T47D (cell line): ENCODE measurements around the gene DCAF8L2.
"Not testable (repeated sequence)": the region's sequence is repeated elsewhere in the genome, so short reads cannot be mapped to it uniquely, and the experiment has no call there.

Source experiments
- DNase-seq, 2 experiments: peaks; one replicate each; pipeline versions ENCODE4 v3.0.0 to v3.0.0-alpha.2; 2011 to 2012; ENCODE audit warnings: low read depth in 1 of 2, low spot score in 1 of 2
- JUND ChIP-seq: IDR thresholded peaks from 2 replicates; pipeline ENCODE4 v1.6.1; 2012; ENCODE audit warnings: low read depth
- in situ Hi-C: cut with HindIII; loops from 2 replicates; pipeline ENCODE4 v1.10.0; 2016; ENCODE audit warnings: low sequenced_read_pairs, low pct_unique_long_range_greater_than_20kb

DCAF8L2 gene

DNA sequence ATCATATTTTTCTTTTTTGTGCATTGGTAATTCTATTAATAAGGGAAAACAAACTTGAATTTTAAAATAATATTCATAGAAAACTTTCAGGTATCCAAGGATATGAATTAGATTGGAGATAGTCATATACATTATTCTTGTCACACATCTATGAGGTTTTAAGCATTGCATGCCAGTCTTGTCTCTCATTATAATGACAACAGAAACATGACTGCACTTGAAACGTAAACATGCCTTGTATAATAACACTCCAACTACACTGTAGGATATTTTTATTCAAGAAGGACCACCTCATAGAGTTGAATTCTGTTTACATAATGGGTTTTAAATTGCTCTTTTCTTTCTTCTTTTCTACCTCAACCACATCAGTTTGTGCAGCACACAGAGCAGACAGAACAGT is 104.5 kb downstream of the DCAF8L2 start:
- DNase-seq: no peak
- in situ Hi-C loops: no loop called here
- no peak for TF ChIP-seq JUND

DNA sequence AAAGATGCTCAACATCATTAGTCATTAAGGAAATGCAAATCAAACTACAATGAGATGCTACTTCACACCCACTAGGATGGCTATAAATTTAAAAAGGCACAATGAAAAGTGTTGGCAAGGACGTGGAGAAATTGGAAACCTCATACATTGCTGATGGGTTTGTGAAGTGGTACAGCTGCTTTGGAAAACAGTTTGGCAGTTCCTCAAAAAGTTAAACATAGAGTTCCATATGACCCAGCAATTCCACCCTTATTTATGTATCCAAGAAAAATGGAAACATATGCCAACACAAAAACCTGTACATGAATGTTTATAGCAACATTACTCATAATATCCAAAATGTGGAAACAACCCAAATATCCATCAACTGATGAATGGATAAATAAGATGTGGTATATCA is 116.4 kb downstream of the DCAF8L2 start:
- no peak for TF ChIP-seq JUND
- no peak for DNase-seq
- in situ Hi-C loops: no loop called here

DNA sequence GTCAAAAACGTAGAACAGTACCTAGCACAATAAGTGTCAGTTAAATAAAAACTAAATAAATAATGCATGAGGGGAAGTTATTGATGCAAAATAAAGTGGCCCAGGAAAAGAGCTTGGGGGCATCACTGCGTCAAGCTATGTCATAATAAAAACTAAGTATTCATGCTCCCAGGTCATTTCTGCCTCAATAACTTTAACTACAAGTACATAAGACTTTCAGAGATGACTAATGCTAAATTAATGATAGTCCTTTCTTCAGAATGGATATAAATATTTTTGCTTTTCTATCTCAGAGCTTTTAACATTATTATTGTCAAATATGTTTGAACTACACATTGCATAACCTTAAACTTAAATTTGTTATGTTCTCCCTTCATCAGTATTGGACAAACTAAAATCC is 125.5 kb downstream of the DCAF8L2 start:
- no peak for DNase-seq
- TF ChIP-seq JUND: no peak
- in situ Hi-C loops: no loop called here

DNA sequence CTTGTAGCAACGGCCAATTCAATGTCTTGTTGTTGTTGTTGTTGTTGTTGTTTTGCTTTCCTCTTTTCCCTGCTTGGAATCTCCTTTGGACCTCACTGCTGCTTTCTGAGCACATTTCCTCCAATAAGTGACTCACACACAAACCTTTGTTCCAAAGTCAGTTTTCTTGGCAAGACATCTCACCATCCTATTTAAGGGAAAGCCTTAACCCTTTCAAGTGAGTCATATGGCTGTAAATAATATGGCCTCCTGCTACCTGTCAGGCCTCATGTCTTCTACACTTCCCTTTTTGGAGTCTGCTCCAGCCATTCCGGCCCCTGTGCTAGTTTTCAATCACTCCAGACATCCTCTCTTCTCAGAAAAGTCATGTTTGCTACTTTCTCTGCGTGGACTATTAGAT is 138.1 kb downstream of the DCAF8L2 start:
- no peak for TF ChIP-seq JUND
- no peak for DNase-seq
- in situ Hi-C loops: no loop called here

DNA sequence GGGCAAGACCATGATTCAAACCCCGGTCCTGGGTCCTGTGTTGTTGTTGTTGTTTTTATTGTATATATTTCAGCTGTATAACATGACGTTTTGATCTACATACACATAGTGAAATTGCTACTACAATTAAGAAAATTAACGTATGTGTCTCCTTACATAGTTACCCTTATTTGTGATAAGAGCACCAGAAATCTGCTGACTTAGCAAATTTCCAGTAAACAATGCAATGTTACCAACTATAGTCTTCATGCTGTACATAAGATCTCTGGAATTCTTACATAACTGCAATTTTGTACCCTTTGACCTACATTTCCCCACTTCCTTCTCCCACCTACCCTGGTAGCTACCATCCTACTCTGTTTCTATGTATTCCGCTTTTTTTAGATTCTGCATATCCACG is 141.8 kb downstream of the DCAF8L2 start:
- DNase-seq: no peak
- TF ChIP-seq JUND: no peak
- in situ Hi-C loops: no loop called here

DNA sequence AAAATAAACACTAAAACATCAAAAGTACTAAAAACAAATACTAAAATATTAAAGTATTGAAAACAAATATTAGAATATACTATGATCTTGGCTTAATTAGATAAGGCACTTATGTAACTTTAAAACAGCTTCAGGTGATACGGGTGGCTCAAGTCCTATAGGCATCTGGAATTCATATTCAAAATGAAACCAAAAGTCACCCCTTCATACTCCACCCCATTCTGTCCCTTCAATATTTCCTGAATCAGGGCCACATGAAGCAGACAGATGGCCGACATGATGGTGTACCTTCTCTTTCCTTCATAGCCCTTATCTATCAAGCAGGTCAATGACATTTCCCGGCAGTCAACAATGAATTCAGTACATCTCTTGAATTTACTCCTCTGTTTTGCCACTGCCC is 145.8 kb downstream of the DCAF8L2 start:
- no peak for TF ChIP-seq JUND
- no peak for DNase-seq
- in situ Hi-C loops: no loop called here

DNA sequence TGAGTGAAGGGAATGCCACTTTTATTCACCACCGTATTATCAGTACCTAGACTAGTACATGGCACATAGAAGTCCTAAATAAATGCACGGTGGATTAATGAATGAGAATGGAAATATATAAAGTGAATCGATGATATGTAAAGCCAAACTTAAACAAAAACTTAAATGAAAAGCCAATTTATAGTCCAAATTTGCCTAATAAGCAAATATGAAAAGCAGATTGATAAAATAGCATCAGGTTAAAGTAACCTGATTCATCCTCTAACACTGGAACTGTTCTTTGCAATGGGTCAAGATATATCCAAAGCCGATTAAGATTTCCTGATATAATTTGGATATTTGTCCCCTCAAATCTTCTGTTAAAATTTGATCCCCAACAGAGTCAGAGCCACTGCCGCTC is 150.8 kb downstream of the DCAF8L2 start:
- in situ Hi-C loops: no loop called here
- DNase-seq: no peak
- no peak for TF ChIP-seq JUND

DNA sequence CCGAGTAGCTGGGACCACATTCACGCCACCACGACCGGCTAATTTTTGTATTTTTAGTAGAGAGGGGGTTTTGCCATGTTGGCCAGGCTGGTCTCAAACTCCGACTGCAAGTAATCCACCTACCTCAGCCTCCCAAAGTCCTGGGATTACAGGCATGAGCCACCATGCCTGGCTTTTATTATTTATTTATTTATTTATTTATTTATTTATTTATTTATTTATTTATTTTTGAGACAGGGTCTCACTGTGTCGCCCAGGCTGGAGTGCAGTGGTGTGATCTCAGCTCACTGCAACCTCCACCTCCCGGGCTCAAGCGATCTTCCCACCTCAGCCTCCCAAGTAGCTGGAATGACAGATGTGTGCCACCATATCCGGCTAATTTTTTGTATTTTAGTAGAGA is 153.4 kb downstream of the DCAF8L2 start:
- in situ Hi-C loops: not testable (repeated sequence)

DNA sequence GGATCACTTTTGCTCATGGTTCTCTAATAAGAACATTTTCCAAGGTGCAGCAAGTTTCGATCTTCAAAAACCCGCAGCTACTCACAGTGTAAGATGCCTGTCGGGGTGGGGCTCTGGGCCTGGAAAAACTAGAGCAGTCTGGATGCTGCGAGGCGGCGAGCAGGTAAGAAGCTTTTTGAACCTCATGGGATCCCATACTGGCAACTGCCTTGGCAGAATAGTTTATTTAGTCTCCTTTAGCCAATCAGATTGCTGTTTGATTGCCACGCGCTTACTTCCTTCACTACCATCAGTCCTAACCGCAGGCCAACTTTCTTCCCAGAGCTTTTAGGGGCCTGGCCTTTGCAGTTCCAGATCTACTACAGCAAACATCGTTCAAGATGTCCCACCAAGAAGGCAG is 156.4 kb downstream of the DCAF8L2 start:
- in situ Hi-C loops: no loop called here
- no peak for DNase-seq
- no peak for TF ChIP-seq JUND

More for the DNA sequence above, 153.4 kb downstream of the DCAF8L2 start:
- not testable (repeated sequence) for DNase-seq

DNA sequence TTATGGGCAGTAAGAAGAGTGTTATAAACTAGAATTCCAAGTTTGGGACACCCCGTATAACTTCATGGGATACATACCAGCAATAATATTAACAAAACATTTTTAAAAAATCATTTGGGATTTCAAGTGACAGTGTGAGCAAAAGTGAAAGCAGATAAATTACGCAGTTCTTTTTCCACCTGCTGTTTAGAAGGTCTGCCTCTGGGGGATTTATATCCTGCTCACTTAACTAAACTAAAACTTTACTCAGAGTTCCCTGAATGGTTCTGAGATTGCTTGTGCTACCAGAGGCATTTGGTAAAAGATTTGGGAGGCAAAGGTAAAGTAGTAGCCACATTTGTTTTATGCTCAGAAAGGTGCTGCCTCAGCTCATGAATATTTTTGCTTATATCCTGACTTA is 160.2 kb downstream of the DCAF8L2 start:
- in situ Hi-C loops, DNase-seq: not testable (repeated sequence)

DNA sequence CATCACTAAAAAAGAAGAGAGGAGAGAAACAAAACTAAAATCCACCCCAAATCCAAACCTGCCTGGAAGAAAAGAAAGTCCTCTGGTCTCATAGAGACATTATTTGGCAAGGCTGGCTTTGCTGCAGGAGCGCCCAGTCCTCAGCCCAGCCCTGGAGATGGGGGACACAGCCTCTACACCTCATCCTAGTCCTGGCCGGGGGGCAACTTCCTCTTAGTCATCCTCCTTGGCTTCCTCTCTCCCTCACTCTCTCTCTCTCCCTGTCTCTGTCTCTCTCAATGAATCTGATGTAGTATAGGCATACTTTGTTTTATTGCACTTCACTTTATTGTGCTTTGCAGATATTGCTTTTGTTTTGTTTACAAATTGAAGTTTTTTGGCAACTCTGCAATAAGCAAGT is 161.8 kb downstream of the DCAF8L2 start:
- no peak for DNase-seq
- in situ Hi-C loops: no loop called here
- TF ChIP-seq JUND: no peak

DNA sequence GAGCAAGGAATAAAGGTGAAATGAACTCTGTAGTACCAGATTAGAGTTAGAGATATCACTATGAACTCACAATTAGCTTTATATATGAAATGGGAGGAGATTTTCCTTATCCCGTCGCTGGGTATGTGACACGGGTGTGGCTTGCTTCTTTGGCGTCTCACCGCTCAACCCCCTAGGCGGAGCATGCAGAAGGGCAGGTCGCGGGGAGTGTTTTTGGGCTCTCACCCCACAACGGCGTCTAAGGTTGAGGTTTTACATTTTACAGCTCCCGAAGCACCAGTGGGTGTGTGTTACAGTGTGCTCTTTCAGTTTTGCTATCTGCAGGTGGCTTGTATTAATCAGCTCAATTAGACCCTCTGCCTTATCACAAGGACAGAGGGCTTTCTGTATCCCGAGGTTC is 175.6 kb downstream of the DCAF8L2 start:
- in situ Hi-C loops: no loop called here
- TF ChIP-seq JUND: no peak
- DNase-seq: no peak

DNA sequence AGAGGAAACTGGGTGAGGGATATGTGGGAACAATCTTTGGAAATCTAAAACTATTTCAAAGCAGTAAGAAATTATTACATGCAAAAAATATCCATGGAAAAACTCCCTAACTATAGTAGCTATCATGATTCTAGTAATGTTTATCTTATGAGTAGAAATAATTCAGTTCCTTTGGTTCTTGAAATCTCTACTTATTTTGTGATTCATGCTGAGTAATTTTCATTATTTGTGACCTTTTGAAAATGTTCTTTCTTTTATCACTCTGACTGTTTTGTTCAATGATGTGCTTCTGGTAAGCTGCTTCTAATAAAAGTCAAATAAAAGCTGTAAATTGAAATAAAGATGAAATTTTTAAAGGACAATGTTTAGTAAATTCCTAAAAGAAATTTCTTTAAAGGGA is 177.2 kb downstream of the DCAF8L2 start:
- in situ Hi-C loops: no loop called here
- no peak for TF ChIP-seq JUND
- DNase-seq: no peak

DNA sequence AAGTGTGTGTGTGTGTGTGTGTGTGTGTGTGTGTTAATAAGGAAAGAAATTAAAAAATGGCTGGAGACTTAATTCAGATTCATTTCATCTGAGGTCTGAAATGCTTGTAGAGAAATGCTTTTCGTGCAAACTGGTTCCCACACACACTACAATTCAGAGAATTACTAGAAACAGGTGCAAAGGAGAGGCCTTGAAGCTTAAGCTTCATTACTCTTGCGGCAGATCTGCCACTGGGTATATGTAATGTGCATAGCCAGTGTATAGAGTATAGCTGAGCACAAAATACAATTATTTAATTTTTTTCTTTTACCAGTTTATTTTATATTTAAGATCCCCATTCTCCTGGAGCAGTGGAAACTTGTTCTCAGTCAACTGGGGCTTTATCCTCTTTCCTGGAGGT is 185.8 kb downstream of the DCAF8L2 start:
- in situ Hi-C loops: no loop called here
- no peak for TF ChIP-seq JUND
- no peak for DNase-seq
